Bronchus fibroblast of lung (primary cell): ENCODE measurements around the gene OR2AG1. TPM values are rescaled to one million over a fixed set of nuclear protein-coding genes. Genes with fewer than 3 reads are reported as not detected.

Experiments
- total RNA-seq: library from RNA; depleted of rRNA; stranded (reverse); fragments of >200 nt; gene quantifications from 2 replicates; pipeline ENCODE4 v1.2.3, GENCODE V29; 2015

OR2AG1 gene
- total RNA-seq = not detected in 2 replicates

DNA sequence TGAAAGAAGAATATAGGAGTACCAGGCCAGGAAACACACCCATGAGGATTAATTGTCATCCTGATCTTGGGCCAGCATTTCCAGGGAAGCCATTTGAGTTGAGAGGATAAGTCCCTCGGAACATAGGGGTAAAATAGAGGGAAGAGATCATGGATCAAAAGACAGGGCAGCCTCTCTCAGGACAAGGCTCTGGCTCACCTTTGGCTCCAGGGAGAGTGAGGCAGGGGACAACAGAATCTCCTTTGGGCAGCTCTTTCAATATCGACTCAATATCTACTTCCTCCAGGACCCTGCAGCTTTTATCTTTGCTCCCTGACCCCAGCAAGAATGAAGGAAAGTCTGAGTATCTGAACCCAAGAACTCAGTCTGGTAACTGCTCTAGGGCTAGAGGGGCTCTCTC lies at the start of gene OR2AG1:
TSS of gene OR2AG1 (plus strand) at position 301 of the 400 bp plus-strand sequence. CDS start 2,018 bp downstream, outside the sequence.

GRCh38 chr11:6771926-6772893 lies 10.6 kb upstream of the OR2AG1 start, which contains the start of gene OR2AG2:
TSS of gene OR2AG2 (minus strand) at chr11:6771976. CDS start at chr11:6768957, 3,019 bp downstream.

DNA sequence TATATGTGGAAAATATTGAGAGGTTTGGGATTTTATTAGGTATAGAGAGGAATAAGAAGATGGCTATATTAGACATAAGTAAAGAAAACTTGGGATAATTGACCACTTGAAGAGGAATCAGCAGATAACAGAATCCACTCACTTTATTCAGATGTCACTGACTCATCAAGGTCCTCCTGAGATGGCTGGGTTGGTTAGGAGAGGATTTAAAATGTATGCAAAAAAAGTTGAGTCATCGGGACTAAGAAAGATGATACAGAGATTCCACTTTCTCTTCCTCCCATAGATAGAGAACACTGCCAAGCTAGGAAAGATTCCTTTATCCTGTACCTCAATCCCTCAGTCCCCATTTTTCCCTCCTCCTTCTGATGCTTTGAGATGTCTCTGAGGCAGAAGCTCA lies 16.6 kb downstream of the OR2AG1 start, which contains the start of gene OR6A2:
TSS of gene OR6A2 (minus strand) at position 288 of the 400 bp plus-strand sequence. CDS start 3,981 bp downstream, outside the sequence.

Other genes with a start within 250 kb of the OR2AG1 start
- 11.7 and 14.5 TPM in 2 replicates for gene RRP8, start 179.4 kb upstream of the OR2AG1 start, total RNA-seq
- gene ILK, start 179.2 kb upstream of the OR2AG1 start, total RNA-seq = 177 and 201 TPM in 2 replicates
- 100 and 104 TPM in 2 replicates for gene TAF10, start 170.8 kb upstream of the OR2AG1 start, total RNA-seq
- 23.6 and 27.2 TPM in 2 replicates for gene TPP1, start 163.6 kb upstream of the OR2AG1 start, total RNA-seq
- gene DCHS1, start 127.2 kb upstream of the OR2AG1 start, total RNA-seq = 4.2 and 4.3 TPM in 2 replicates
- gene MRPL17, start 99.7 kb upstream of the OR2AG1 start, total RNA-seq = 87.6 and 94.3 TPM in 2 replicates
- gene OR2AG2, start 11.0 kb upstream of the OR2AG1 start, total RNA-seq = under 0.01 and 0.15 TPM in 2 replicates
- not detected in 2 replicates for gene OR6A2, start 16.7 kb downstream of the OR2AG1 start, total RNA-seq
- gene OR10A5, start 62.7 kb downstream of the OR2AG1 start, total RNA-seq = not detected in 2 replicates
- not detected in 2 replicates for gene OR10A2, start 80.0 kb downstream of the OR2AG1 start, total RNA-seq
- gene OR10A4, start 93.6 kb downstream of the OR2AG1 start, total RNA-seq = not detected in 2 replicates
- not detected in 2 replicates for gene OR2D2, start 109.5 kb downstream of the OR2AG1 start, total RNA-seq
- gene OR2D3, start 138.0 kb downstream of the OR2AG1 start, total RNA-seq = not detected in 2 replicates
- 2.1 and 3.2 TPM in 2 replicates for gene ZNF215, start 143.4 kb downstream of the OR2AG1 start, total RNA-seq
- 0.89 and 1.8 TPM in 2 replicates for gene ZNF214, start 237.3 kb downstream of the OR2AG1 start, total RNA-seq
- gene NLRP14, start 237.5 kb downstream of the OR2AG1 start, total RNA-seq = not detected in 2 replicates